Activated CD4-positive, alpha-beta T cell treated with anti-CD3 and anti-CD28 coated beads, Interleukin-2, amount 50 U/mL, for 16 hours (primary cell): ENCODE data around the gene CRYBA2.

Source experiments
- DNase-seq: peaks from one replicate; pipeline ENCODE4 v3.0.0-alpha.2; 2020

The CRYBA2 gene, protein sequence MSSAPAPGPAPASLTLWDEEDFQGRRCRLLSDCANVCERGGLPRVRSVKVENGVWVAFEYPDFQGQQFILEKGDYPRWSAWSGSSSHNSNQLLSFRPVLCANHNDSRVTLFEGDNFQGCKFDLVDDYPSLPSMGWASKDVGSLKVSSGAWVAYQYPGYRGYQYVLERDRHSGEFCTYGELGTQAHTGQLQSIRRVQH

GRCh38 chr2:218993345-218994315, at the start of gene CRYBA2:
Gene CRYBA2 (minus strand): TSS chr2:218993422. CDS start chr2:218993176, 246 bp downstream.
- no peak for DNase-seq

DNA sequence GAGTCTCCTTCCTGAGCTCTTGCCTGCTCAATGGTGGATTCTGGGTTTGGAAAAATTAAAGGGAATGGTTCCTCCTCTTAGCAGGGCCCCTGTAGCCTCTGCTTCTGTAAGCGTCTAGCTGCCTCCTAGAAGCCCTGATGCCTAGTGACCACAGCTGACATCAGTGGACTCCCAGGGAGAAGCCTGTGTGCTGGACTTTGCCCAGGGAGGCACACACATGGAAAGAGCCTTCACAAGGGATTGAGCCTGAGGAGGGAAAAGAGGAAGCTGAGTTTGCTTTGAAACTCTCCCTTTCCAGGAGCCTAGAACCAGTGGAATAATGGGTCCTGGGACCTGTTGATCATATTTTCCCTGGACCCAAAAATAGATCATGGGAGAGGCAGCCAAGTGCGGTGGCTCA, 49.5 kb upstream of the CRYBA2 start:
- no peak for DNase-seq

DNA sequence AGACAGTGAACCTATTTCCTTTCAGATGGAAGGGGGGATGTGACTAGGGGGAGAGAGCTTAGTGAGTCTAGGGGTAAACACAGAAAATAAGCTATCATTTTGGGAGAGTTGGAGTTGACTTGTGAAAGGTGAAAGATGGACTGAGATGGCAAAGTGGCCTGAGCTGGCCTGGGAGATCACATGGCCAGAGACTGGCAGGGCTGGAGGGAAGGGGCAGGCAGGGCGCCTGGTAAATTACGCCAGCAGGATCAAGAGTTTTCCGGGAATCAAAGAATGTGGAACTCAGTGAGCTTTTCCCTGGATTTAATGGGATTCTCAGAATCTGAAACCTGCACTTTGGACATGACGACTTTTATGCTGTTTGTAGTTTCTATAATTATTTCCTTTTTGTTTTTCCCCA, 48.9 kb upstream of the CRYBA2 start:
- no peak for DNase-seq

DNA sequence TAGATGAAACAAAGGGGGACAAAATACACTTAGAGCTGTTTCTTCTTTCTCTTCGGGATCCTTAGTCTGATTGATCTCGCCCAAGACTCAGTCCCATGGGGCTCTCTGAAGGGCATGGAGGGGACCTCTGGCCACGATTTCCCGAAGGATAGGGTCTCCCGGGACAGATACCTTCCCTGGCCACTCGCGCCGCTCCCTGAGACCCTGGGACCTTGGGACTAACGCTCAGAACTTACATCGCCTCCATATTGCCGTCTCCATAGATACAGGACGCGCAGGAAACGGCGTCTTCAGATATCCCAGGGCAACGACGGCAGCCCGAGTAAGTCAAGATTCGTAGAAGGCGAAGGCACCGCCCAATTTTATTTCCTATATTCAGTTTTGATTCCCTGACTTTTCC, 48.0 kb upstream of the CRYBA2 start, which contains the start of gene CFAP65:
TSS of gene CFAP65 (minus strand) at position 265 of the 400 bp plus-strand sequence. CDS start 2,468 bp downstream, outside the sequence.
- DNase-seq, result peak; percentile 27

DNA sequence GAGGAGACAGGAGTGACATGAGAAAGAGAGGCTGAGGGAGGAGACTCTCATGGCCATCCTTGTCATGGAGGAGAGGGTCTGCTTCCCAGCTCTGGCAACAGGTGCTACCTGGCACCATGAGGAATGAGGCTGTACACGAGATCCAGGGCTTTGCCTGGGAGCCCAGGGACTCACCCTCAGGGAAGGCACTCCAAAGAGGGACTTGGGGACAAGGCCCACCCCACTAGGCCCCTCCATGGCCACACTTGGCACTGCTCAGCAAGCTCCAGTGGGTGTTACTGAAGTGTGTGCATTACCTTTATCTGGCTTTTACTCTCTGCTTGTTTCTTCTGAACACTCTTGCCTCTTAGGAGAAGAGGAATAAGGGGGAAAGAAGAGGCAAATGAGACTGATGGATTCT, 45.4 kb upstream of the CRYBA2 start:
- no peak for DNase-seq

- DNase-seq, result no peak
These were observed 44.7 kb upstream of the CRYBA2 start for GRCh38 chr2:219037783-219038499.

GRCh38 chr2:219035942-219036341, 42.7 kb upstream of the CRYBA2 start:
- DNase-seq, result no peak

- DNase-seq, result no peak
These were observed 41.6 kb upstream of the CRYBA2 start for GRCh38 chr2:219034823-219035222.

DNA sequence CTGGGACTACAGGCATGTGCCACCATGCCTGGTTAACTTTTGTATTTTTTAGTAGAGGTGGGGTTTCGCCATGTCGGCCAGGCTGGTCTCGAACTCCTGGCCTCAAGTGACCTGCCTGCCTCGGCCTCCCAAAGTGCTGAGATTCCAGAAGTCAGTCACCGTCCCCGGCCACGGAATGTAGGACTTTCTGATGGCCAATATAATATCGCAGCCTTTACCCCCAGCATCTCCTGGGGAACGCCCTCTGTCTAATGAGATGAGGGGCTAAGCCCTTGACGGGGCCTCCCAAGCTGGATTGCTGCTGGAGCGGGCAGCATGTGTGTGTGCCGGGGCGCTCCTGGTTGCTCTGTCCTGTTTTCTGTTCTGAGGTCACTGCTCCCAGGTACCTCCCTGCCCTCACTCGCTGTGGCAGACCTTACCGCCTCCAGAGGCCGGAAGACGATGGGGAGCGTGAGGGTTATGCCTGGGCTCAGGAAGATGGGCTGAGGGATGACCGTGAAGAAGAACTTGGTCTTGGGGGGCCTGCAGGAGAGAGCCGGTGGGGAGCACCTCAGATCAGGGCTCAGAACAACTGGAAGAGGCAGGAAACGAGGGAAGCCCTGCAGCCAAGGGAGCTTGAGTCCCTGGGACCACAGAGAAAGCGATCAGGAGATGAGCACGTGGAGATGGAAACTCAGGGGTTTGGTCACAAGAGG, 39.0 kb upstream of the CRYBA2 start:
- no peak for DNase-seq

DNA sequence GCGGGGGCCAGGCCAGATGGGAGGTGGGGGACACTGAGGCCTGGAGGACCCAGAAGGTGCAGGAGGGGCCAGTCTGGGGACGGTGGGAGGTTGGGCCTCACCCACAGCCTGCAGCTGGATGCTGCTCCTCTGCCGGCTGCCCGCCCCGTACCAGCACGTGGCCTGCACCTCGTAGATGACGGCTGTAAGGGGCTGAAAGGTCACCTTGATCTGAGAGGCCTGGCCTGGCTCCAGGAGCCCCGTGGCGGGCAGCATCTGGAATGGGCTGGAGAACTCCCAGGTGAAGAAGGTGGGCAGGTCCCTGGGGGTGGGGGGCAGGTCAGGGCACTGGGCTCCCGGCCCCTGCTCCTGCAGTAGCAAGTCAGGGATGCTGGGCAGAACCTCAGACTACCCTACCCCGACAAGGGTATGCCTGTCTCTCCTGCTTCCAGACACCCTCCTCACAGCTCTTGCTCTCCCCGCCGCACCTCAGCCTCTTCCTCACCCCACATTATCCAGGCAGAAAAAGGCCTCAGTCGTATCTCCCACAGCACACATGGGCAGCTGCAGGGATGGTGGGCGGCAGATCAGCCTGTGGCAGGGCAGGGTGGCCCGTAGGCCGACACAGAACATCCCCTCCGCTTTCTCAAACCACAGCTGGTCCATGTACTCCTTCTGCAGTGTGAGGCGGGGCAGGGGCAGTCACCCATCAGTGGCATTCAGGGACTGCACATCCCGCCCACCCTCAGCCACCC, 38.0 kb upstream of the CRYBA2 start:
- DNase-seq, result no peak

DNA sequence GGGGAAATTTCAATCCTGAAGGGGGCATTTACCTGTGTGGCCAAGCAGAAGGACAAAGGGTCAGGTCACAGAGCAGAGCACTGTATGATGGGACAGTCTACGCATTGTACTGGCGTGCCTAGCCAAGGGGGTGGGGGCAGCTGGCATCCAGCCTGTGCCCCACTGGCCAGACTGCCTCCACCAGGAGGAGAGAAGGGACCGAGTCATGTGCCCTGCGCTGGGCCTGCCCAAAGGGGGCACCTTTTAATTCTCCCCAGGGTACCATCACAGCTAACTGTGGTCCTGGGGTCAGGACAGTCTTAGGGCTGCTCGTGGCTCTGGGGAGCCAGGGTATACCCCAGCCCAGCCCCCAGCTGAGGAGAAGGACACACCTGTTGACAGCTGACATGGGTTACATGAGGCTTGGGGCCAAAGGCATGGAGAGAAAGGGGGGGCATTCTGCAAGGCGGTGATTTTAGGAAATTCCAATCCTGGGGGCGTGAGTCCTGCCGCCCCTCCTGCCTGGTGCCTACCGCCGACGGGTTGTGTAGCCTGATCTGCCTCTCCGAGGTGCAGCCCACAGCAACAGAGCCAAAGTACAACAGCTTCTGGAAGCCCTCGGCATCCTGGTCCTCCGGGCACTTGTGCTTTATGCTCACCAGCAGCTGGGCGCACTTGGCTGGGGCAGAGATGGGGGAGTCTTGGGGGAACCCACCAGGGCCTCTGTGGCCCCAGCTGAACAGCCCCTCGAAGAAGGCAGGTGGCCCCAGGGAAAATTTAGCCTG, 37.1 kb upstream of the CRYBA2 start:
- DNase-seq, result no peak

DNA sequence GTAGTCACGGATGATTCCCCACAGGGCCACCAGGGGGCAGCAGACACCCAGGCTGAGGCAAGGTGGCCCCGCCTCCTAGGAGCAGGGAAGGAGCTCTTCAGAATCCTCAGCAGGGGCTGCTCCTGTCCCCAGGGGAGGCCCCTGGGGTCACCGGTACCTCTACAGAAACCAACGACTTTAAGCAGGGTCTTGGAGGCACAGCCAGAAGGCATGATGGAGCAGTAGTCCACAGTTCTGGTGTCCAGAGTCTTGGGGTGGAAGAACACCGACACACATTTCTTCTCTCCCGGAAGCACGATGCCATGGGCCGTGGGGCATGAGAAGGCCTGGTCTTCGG, 36.6 kb upstream of the CRYBA2 start:
- DNase-seq, result peak; percentile 74

GRCh38 chr2:219028996-219029828, 36.0 kb upstream of the CRYBA2 start:
- DNase-seq, result no peak

GRCh38 chr2:219028141-219028540, 34.9 kb upstream of the CRYBA2 start:
- no peak for DNase-seq

DNA sequence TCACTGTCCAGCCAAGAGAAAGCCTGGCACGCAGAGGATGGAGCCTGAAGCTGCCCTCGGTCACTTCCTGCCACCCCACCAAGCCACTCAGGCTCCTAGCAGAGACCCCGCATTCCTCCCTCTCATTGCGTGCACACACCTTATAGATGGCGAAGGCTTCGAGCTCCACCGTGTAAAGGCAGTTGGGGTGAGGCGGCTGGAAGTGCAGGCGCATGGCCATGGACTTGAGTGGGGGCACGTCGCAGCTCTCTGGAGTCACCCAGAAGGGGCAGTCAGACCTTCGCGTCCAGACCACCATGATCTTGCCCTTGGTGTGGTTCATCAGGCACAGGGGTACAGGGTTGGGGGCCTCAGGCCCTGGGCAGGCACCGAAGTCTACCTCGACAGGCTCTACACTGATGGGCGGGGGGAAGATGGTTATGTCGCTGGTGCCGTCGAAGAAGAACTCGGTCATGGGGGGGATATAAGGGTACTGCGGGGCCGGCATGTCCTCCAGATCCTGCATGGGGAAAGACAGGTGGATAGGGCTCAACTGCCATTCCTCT, 34.4 kb upstream of the CRYBA2 start:
- no peak for DNase-seq

DNA sequence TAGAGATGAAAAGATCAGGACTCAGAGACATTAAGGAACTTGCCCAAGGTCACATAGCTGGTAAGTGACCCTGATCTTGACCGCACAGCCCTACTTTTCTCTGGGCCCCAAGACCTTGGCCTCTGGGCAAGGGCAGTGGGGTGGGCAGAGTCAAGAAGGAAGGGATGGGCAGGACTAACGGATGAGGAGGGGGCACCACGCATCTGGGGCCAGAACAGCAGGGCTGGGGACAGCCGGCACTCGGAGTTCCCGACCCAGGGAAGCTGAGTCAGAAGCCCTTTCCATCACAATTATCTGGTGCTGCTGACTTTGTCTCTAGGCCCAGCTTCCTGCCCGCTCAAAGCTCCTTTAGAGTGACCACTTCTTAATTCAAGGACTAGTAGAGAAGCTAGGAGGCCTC, 33.7 kb upstream of the CRYBA2 start:
- DNase-seq, result no peak

DNA sequence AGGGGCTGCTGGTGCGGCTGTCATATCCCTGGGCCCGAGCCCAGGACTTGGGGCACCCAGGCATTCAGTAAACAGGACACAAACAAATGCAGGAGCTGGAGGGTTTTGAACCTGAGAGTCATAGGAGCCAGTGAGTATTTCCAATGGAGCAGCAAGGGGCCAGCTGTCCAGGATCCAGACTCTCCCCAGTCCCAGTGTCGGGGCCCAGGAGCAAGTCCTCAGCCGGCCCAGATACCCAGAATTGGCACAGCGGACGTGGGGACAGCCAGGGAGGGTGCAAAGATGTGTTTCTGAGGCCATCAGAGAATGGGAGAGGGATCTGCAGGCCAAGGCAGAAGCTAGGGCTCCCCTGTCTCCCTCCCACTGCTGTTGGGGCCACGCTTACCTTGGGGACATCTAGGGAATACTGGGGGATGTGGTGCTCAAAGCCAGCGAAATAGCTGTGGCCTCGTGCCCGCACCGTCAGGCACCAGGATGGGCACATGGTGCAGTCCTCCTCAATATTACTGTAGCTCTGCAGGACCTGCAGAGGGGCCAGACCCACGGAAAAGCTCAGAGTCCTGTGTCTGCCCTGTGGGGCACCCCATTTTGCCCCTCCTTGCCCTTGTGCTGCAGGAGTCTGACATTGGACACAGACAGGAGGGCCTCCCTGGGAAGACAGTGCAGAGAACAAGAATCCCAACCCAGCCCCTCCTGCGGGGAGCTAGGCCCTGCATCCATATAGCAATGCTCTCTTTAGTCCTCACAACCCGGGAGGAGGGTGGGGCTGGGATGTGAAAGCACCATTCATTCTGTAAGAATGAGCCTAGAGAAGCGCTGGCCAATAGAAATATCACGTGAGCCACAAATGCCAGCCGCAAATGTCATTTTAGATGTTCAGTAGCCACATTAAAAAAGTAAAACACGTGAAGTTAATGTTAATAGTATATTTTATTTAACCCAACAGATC, 32.7 kb upstream of the CRYBA2 start:
- DNase-seq, result no peak

DNA sequence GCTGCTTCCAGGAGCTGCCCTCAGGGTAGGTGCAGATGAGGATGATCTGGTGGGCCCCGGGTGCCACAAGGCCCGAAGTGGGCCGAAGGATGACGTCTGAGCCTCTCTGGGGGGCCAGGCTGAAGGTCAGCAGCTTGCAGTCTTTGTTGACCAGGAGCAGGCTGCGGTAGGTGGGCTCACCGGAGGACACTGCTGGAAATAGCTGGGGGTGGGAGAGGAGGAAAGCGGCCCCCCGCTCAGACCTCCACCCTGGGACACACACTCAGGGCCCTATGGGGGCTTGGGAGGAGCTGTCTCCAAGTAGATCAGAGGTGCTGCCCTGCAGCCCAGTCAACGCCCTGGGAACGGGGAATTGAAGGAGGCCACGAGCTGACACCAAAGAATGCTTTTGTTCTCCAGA, 30.8 kb upstream of the CRYBA2 start:
- DNase-seq, result no peak

DNA sequence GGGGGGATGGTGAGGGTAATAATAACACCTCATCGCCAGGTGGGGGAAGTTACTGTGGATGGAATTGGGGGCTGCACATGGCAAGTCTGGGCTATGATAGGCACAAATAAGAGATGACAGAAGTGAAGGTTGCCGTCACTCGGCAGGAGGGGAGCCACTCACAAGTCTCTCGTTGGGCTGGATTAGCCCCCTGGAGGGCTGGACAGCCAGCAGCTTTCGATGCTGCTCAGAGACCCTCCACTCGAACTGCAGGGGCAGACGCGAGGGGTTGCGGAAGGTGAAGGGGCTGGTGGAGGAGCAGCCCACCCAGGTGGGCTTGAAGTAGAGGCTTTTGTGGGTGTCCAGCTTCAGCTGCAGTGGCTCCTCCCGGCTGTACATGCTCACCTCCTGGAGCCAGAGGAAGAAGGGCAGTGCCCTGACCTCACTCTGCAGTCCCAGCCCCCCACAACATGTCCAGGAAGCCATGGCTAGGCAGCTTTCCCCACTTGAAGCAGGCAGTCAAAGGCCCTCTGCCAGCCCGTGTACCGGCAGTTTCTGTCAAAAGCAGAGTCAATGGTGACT, 29.9 kb upstream of the CRYBA2 start:
- DNase-seq, result no peak
